Measurements from ENCODE around the gene SPOPL. TPM values are rescaled to one million over a fixed set of nuclear protein-coding genes. Genes with fewer than 3 reads are reported as not detected.

Gene SPOPL
- total and polyA plus RNA-seq, 8 donors: 3.1 to 60.0 (median 9.6) TPM

GRCh38 chr2:138469411-138469810 lies 32.2 kb upstream of the SPOPL start:
- intact Hi-C loops (cut with DNase I; ENCODE audit: low total_unique reads): no loop called here
- 75 to 94% (median 86%) methylated on average over 1 of the region's 1 CpG for WGBS, 5 donors
- no peak for TF ChIP-seq POLR2AphosphoS5 (IDR thresholded peaks at IDR 0.05)
- TF ChIP-seq, protein P1, sequence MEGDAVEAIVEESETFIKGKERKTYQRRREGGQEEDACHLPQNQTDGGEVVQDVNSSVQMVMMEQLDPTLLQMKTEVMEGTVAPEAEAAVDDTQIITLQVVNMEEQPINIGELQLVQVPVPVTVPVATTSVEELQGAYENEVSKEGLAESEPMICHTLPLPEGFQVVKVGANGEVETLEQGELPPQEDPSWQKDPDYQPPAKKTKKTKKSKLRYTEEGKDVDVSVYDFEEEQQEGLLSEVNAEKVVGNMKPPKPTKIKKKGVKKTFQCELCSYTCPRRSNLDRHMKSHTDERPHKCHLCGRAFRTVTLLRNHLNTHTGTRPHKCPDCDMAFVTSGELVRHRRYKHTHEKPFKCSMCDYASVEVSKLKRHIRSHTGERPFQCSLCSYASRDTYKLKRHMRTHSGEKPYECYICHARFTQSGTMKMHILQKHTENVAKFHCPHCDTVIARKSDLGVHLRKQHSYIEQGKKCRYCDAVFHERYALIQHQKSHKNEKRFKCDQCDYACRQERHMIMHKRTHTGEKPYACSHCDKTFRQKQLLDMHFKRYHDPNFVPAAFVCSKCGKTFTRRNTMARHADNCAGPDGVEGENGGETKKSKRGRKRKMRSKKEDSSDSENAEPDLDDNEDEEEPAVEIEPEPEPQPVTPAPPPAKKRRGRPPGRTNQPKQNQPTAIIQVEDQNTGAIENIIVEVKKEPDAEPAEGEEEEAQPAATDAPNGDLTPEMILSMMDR (IDR thresholded peaks at IDR 0.05): no peak
- TF ChIP-seq EP300 (IDR thresholded peaks at IDR 0.05): no peak
- TF ChIP-seq POLR2A (IDR thresholded peaks at IDR 0.05): no peak

GRCh38 chr2:138470941-138471340 lies 30.6 kb upstream of the SPOPL start:
- no peak overlapping the region for H3K27ac ChIP-seq
- H3K36me3 ChIP-seq: no peaks in the 10 kb centered on the region
- TF ChIP-seq POLR2A (IDR thresholded peaks at IDR 0.05) (no peak), POLR2AphosphoS5 (IDR thresholded peaks at IDR 0.05) (no peak), EP300 (IDR thresholded peaks at IDR 0.05) (no peak)
- TF ChIP-seq, protein P1 (IDR thresholded peaks at IDR 0.05): no peak
- H3K4me1 ChIP-seq: no peaks in the 10 kb centered on the region
- no peaks in the 10 kb centered on the region for H3K27me3 ChIP-seq
- H3K9me3 ChIP-seq: no peaks in the 10 kb centered on the region
- no peak for DNase-seq
- intact Hi-C loops (cut with DNase I; ENCODE audit: low total_unique reads): no loop called here
- WGBS, 5 donors: 89 to 93% (median 92%) methylated on average over 5 of the region's 5 CpGs
- H3K4me3 ChIP-seq: no peak overlapping the region

More at GRCh38 chr2:138469411-138469810, 32.2 kb upstream of the SPOPL start:
- Histone ChIP-seq H3K4me3 (no peak overlapping the region), H3K4me1 (no peaks in the 10 kb centered on the region), H3K36me3 (no peaks in the 10 kb centered on the region), H3K9me3 (no peaks in the 10 kb centered on the region), H3K27ac (no peak overlapping the region), H3K27me3 (no peaks in the 10 kb centered on the region)
- DNase-seq: no peak

DNA sequence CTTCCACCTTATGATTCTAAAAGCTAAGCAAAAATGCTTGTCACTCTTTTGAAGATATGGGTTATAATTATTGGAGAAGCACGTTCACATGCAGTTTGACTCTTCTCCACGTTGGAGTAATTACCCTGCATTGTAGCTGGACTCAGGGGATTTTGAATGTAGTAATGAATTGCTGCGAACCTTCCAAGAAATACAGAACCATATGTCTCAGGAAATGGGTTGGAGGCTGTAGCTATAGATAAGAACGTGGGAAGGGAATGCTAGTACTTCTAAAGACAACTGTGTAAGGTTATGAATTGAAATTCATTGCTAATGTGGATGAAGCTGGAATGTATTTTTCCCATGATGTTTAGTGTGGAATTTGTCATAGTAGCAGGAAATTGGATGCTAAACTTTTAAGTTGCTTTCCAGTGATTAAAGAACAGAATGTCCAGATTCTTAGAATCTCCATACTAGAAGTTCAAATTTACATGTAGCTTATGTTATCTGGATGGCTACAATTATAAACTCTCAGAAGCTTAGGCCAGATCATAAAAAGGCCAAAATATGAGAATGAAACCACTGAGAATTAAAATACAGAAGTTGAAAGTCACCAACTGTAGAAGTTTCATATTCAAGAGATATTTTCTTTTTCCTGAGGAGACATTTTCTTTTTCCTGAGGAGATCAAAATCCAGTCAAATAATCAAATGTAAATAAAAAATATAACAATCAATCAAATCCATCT lies 27.3 kb upstream of the SPOPL start:
- H3K9me3 ChIP-seq: no peaks in the 10 kb centered on the region
- H3K36me3 ChIP-seq: no peaks in the 10 kb centered on the region
- no peak overlapping the region for H3K4me3 ChIP-seq
- peak in 1 of 2 donors; percentile 64 for DNase-seq
- intact Hi-C loops (cut with DNase I; ENCODE audit: low total_unique reads): no loop called here
- TF ChIP-seq EP300 (IDR thresholded peaks at IDR 0.05) (no peak), POLR2AphosphoS5 (IDR thresholded peaks at IDR 0.05) (no peak), POLR2A (IDR thresholded peaks at IDR 0.05) (no peak)
- TF ChIP-seq, protein P1 (IDR thresholded peaks at IDR 0.05): no peak
- H3K27ac ChIP-seq: no peak overlapping the region
- WGBS, 5 donors: 65 to 85% (median 74%) methylated on average over 4 of the region's 4 CpGs
- H3K4me1 ChIP-seq: no peaks in the 10 kb centered on the region
- no peaks in the 10 kb centered on the region for H3K27me3 ChIP-seq

- Histone ChIP-seq H3K9me3 (no peaks in the 10 kb centered on the region), H3K27me3 (no peaks in the 10 kb centered on the region), H3K4me1 (no peaks in the 10 kb centered on the region), H3K27ac (no peak overlapping the region), H3K4me3 (no peak overlapping the region), H3K36me3 (no peaks in the 10 kb centered on the region)
- intact Hi-C loops (cut with DNase I; ENCODE audit: low total_unique reads): no loop called here
- TF ChIP-seq, protein P1 (IDR thresholded peaks at IDR 0.05): no peak
- no peak for TF ChIP-seq POLR2A (IDR thresholded peaks at IDR 0.05)
- no peak for TF ChIP-seq EP300 (IDR thresholded peaks at IDR 0.05)
- TF ChIP-seq POLR2AphosphoS5 (IDR thresholded peaks at IDR 0.05): no peak
- WGBS, 5 donors: 28 to 47% (median 35%) methylated on average over 4 of the region's 4 CpGs
- DNase-seq: no peak
These were observed 26.2 kb upstream of the SPOPL start for GRCh38 chr2:138475277-138475776.
